ENCODE data around the gene GMDS. TPM values are rescaled to one million over a fixed set of nuclear protein-coding genes. Genes with fewer than 3 reads are reported as not detected.
A peak's percentile ranks its signal among the peaks of the same experiment; 100 is the strongest.

Gene GMDS
- total and polyA plus RNA-seq, 2 of the 13 experiments (the other 11 are each of a cell fraction or from before 2014, with no cell fraction given): 64.4 to 112 TPM

GRCh38 chr6:1607516-1608221 is 637.7 kb downstream of the GMDS start (continued):
- TF ChIP-seq BCLAF1 (IDR thresholded peaks at IDR 0.05) (no peak), MAZ (IDR thresholded peaks at IDR 0.05; ENCODE audit: borderline replicate concordance, low read depth, low read length) (no peak), MAZ (CRISPR knock-in tag; IDR thresholded peaks at IDR 0.05; ENCODE audit: low read depth) (no peak), ZNF362 (CRISPR knock-in tag; IDR thresholded peaks at IDR 0.05; ENCODE audit: borderline replicate concordance) (0 out of 2 replicates have a peak, but pooled peaks have one; percentile 22), ZNF597 (CRISPR knock-in tag; IDR thresholded peaks at IDR 0.05) (no peak), SNAI1 (CRISPR knock-in tag; IDR thresholded peaks at IDR 0.05; ENCODE audit: borderline replicate concordance) (no peak), RXRB (CRISPR knock-in tag; IDR thresholded peaks at IDR 0.05; ENCODE audit: borderline replicate concordance) (peak; percentile 33; the same call in 1 of the 2 replicates), CENPX (CRISPR knock-in tag; IDR thresholded peaks at IDR 0.05) (no peak), NFE2L1 (CRISPR knock-in tag; IDR thresholded peaks at IDR 0.05; ENCODE audit: borderline replicate concordance) (no peak), ZNF441 (CRISPR knock-in tag; IDR thresholded peaks at IDR 0.05; ENCODE audit: borderline replicate concordance) (peak; percentile 65; the same call in 1 of the 2 replicates), PRDM10 (CRISPR knock-in tag; IDR thresholded peaks at IDR 0.05; ENCODE audit: low read depth) (0 out of 2 replicates have a peak, but pooled peaks have one; percentile 22), FOXC1 (CRISPR knock-in tag; IDR thresholded peaks at IDR 0.05; ENCODE audit: borderline replicate concordance) (peak; percentile 41; the same call in 1 of the 2 replicates), NR1H2 (CRISPR knock-in tag; IDR thresholded peaks at IDR 0.05; ENCODE audit: borderline replicate concordance, low read depth) (no peak), ZNF674 (CRISPR knock-in tag; IDR thresholded peaks at IDR 0.05; ENCODE audit: low read depth) (no peak), LCORL (IDR thresholded peaks at IDR 0.05) (0 out of 2 replicates have a peak, but pooled peaks have one; percentile 17), LCORL (CRISPR knock-in tag; IDR thresholded peaks at IDR 0.05) (peak; percentile 48; the same call in 1 of the 2 replicates), CSRNP1 (CRISPR knock-in tag; IDR thresholded peaks at IDR 0.05) (0 out of 2 replicates have a peak, but pooled peaks have one; percentile 68)
